GM13976 (cell line): ENCODE results near the gene RABL6.
"Not testable (repeated sequence)": the region's sequence is repeated elsewhere in the genome, so short reads cannot be mapped to it uniquely, and the experiment has no call there.

ENCODE experiments used
- DNase-seq: peaks from one replicate; pipeline ENCODE4 v3.0.0; 2012; ENCODE audit warnings: low spot score
- CTCF ChIP-seq: IDR thresholded peaks from 2 replicates; pipeline ENCODE4 v1.5.1; 2012; ENCODE audit warnings: borderline replicate concordance, mild to moderate bottlenecking; ENCODE audit not compliant: insufficient read depth; ENCODE audit errors: extremely low read depth, missing control alignments, control extremely low read depth
- in situ Hi-C: fragments of 300-500 bp; cut with MboI; formaldehyde crosslinking; loops from one replicate; pipeline ENCODE4 v1.12.0; 2022; ENCODE audit warnings: low sequenced_read_pairs, mixed read lengths, inconsistent platforms; ENCODE audit not compliant: unreplicated experiment

RABL6 gene

GRCh38 chr9:136807281-136808074 is at the start of gene RABL6:
RABL6 (plus strand) TSS chr9:136807948; CDS start chr9:136808197, 249 bp downstream.
- TF ChIP-seq CTCF: no peak
- peak; percentile 98 for DNase-seq
- in situ Hi-C loops: no loop called here

- in situ Hi-C loops: no loop called here
- no peak for DNase-seq
Measured at GRCh38 chr9:136759001-136759400, 48.7 kb upstream of the RABL6 start.

GRCh38 chr9:136759436-136760325 is 48.1 kb upstream of the RABL6 start:
- in situ Hi-C loops: no loop called here
- DNase-seq: no peak
- TF ChIP-seq CTCF: no peak

More at GRCh38 chr9:136759001-136759400, 48.7 kb upstream of the RABL6 start:
- TF ChIP-seq CTCF: no peak

GRCh38 chr9:136760424-136760823 is 47.3 kb upstream of the RABL6 start:
- DNase-seq: no peak
- in situ Hi-C loops: no loop called here
- no peak for TF ChIP-seq CTCF

- peak; percentile 67 for DNase-seq
- in situ Hi-C loops: not testable (repeated sequence)
- peak; percentile 55 for TF ChIP-seq CTCF
Measured at GRCh38 chr9:136760834-136761544, 46.8 kb upstream of the RABL6 start.

GRCh38 chr9:136761545-136761981 is 46.2 kb upstream of the RABL6 start:
- no peak for TF ChIP-seq CTCF
- in situ Hi-C loops: no loop called here
- no peak for DNase-seq
